Fibroblast of lung (primary cell): Measurements from ENCODE around the gene KLK6. TPM values are rescaled to one million over a fixed set of nuclear protein-coding genes. Genes with fewer than 3 reads are reported as not detected.

Experiments
- DNase-seq, 2 donors: peaks; one replicate each; pipeline versions ENCODE4 v3.0.0 to v3.0.0-alpha.2; 2010; ENCODE audit warnings: low read depth in 2 of 2
- H2AFZ ChIP-seq: 2 replicates; pipeline ENCODE4 v1.5.1; 2012; ENCODE audit warnings: low read length, control low read depth, inconsistent platforms
- H3K27ac ChIP-seq: 2 replicates; pipeline ENCODE4 v1.5.1; 2011; ENCODE audit warnings: low read length, control low read depth; ENCODE audit not compliant: insufficient read depth
- H3K27me3 ChIP-seq: 2 replicates; pipeline ENCODE4 v1.5.1; 2011; ENCODE audit warnings: mild to moderate bottlenecking, low read length; ENCODE audit not compliant: control insufficient read depth, insufficient read depth
- H3K36me3 ChIP-seq: 2 replicates; pipeline ENCODE4 v1.5.1; 2011; ENCODE audit warnings: low read length; ENCODE audit not compliant: control insufficient read depth, insufficient read depth
- H3K4me1 ChIP-seq: 2 replicates; pipeline ENCODE4 v1.5.1; 2011; ENCODE audit warnings: low read length; ENCODE audit not compliant: control insufficient read depth, insufficient read depth; ENCODE audit errors: extremely low read depth
- H3K4me2 ChIP-seq: 2 replicates; pipeline ENCODE4 v1.5.1; 2011; ENCODE audit warnings: low read length, control low read depth; ENCODE audit not compliant: insufficient read depth; ENCODE audit errors: extremely low read depth
- H3K4me3 ChIP-seq, 4 experiments: fragments of 200-600 bp in 1 of 4; sonication (generic) in 1 of 4; replicated peaks in 1 of 4; 2 replicates each; pipeline ENCODE4 v1.5.1; 2011 to 2016; ENCODE audit warnings: low read length in 4 of 4, low read depth in 3 of 4, mild to moderate bottlenecking in 3 of 4, control low read depth in 2 of 4, inconsistent platforms in 1 of 4, mixed read lengths in 1 of 4; ENCODE audit not compliant: insufficient read depth in 1 of 4; ENCODE audit errors: control extremely low read depth in 1 of 4
- H3K79me2 ChIP-seq: 2 replicates; pipeline ENCODE4 v1.5.1; 2012; ENCODE audit warnings: mild to moderate bottlenecking, low read length, inconsistent platforms; ENCODE audit not compliant: control insufficient read depth, insufficient read depth
- H3K9ac ChIP-seq: 2 replicates; pipeline ENCODE4 v1.5.1; 2011; ENCODE audit warnings: mild to moderate bottlenecking, low read length, control low read depth; ENCODE audit not compliant: insufficient read depth
- H3K9me3 ChIP-seq: 2 replicates; pipeline ENCODE4 v1.5.1; 2012; ENCODE audit warnings: low read depth, low read length; ENCODE audit not compliant: control insufficient read depth, insufficient read depth
- H4K20me1 ChIP-seq: 2 replicates; pipeline ENCODE4 v1.5.1; 2011; ENCODE audit warnings: low read length; ENCODE audit not compliant: control insufficient read depth, insufficient read depth; ENCODE audit errors: extremely low read depth
- EZH2 ChIP-seq: IDR thresholded peaks from 2 replicates; pipeline ENCODE4 v1.5.1; 2012; ENCODE audit warnings: low read length, control low read depth, mild to moderate bottlenecking; ENCODE audit errors: missing control alignments
- polyA plus RNA-seq, 2 donors: library from polyadenylated mRNA; depleted of rRNA in 1 of 2; stranded (reverse) in 1 of 2; unstranded in 1 of 2; fragments of >200 nt; gene quantifications; 2 replicates each; pipeline ENCODE4 v1.2.1, GENCODE V29; 2011 to 2012; ENCODE audit warnings: missing spikeins in 1 of 2
- total RNA-seq: library from RNA; depleted of rRNA; stranded (reverse); fragments of >200 nt; gene quantifications from 2 replicates; pipeline ENCODE4 v1.2.1, GENCODE V29; 2014
- TF ChIP-seq, protein P1 (sequence below), 2 donors: IDR thresholded peaks in 1 of 2; conservative IDR thresholded peaks in 1 of 2; 1 replicate in 1 of 2; 2 replicates in 1 of 2; pipeline ENCODE4 v1.5.1; 2011 to 2012; ENCODE audit warnings: low read length in 2 of 2, control low read depth in 1 of 2, inconsistent platforms in 1 of 2, low read depth in 1 of 2, mild to moderate bottlenecking in 1 of 2

The KLK6 gene
- total and polyA plus RNA-seq, 2 donors (not counting 1 experiment from before 2014, with no cell fraction given), result not detected

DNA sequence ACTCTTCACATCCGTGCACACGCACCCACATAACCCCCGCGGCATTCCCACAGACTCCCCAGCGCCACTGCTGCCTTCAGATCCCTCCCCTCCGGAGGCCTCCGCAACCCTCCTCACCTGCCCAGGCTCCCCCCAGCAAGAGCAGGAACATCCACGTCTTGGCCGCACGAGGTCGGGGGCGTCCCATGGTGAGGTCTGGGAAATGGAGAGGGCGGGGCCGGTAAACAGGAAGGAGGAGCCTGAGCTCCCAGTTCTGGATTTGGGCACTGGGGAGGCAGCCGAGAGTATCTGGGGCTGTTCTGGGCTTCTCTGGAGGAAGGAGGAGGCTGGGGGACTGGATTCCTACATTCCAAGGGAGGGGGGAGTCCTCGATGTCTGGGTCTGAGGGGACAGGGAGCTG, 31.6 kb upstream of the KLK6 start:
- Histone ChIP-seq H3K4me3 (no peak overlapping the region), H3K27ac (no peak overlapping the region), H3K36me3 (no peaks in the 10 kb centered on the region), H3K9ac (no peak overlapping the region), H3K4me2 (no peak overlapping the region), H2AFZ (no peak overlapping the region), H3K9me3 (no peaks in the 10 kb centered on the region), H3K27me3 (no peaks in the 10 kb centered on the region), H4K20me1 (no peaks in the 10 kb centered on the region), H3K79me2 (no peaks in the 10 kb centered on the region), H3K4me1 (no peaks in the 10 kb centered on the region)
- TF ChIP-seq EZH2, result no peak
- TF ChIP-seq, protein P1, sequence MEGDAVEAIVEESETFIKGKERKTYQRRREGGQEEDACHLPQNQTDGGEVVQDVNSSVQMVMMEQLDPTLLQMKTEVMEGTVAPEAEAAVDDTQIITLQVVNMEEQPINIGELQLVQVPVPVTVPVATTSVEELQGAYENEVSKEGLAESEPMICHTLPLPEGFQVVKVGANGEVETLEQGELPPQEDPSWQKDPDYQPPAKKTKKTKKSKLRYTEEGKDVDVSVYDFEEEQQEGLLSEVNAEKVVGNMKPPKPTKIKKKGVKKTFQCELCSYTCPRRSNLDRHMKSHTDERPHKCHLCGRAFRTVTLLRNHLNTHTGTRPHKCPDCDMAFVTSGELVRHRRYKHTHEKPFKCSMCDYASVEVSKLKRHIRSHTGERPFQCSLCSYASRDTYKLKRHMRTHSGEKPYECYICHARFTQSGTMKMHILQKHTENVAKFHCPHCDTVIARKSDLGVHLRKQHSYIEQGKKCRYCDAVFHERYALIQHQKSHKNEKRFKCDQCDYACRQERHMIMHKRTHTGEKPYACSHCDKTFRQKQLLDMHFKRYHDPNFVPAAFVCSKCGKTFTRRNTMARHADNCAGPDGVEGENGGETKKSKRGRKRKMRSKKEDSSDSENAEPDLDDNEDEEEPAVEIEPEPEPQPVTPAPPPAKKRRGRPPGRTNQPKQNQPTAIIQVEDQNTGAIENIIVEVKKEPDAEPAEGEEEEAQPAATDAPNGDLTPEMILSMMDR (conservative IDR thresholded peaks at IDR 0.05 in 1 of 2, IDR thresholded peaks at IDR 0.05 in 1 of 2; ENCODE audit: low read depth in 1 of 2, low read length in 2 of 2), result no peak
- DNase-seq, result no peak

DNA sequence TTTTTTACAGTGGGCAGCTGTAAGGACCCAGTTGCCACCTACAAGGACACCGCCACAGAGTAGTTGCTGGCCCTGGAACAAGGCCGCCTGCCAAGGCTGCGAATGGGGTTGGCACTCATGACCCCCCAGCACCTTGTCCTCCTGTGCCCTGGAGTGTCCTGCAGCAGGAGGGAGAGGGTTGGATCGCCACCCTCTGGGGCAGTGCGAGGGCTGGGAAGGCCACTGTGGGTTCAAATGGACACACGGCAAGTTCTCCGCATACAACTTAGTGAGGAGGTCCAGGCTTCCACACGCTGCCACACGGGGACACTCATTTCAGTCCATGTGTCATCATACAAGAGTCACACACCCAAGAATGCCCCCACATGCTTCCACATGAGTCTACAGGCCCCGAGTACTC, 31.0 kb upstream of the KLK6 start:
- no peak for DNase-seq
- Histone ChIP-seq H3K27me3 (no peaks in the 10 kb centered on the region), H3K36me3 (no peaks in the 10 kb centered on the region), H3K4me2 (no peak overlapping the region), H2AFZ (no peak overlapping the region), H3K79me2 (no peaks in the 10 kb centered on the region), H3K4me3 (no peak overlapping the region), H4K20me1 (no peaks in the 10 kb centered on the region), H3K9ac (no peak overlapping the region), H3K9me3 (no peaks in the 10 kb centered on the region), H3K4me1 (no peaks in the 10 kb centered on the region), H3K27ac (no peak overlapping the region)
- TF ChIP-seq EZH2, result no peak
- TF ChIP-seq, protein P1 (conservative IDR thresholded peaks at IDR 0.05 in 1 of 2, IDR thresholded peaks at IDR 0.05 in 1 of 2; ENCODE audit: low read depth in 1 of 2, low read length in 2 of 2), result no peak

DNA sequence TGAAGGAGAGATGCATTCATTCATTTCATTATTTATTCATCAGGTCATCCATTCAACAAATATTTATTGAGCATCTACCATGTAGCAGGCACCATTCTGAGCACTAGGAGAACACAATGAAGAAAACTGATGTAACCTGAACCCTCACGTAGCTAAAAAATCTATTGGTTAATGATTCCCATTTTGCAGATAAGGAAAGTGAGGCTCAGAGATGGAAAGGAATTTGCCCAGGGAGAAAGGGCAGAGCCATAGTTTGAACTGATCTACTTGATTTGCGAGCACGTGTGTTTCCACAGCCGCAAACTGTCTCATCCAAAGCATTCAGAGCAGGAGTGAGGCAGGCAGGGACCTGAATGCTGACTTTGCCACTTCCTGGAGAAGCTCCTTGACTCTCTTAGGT, 29.3 kb upstream of the KLK6 start:
- Histone ChIP-seq H3K36me3 (no peaks in the 10 kb centered on the region), H3K27me3 (no peaks in the 10 kb centered on the region), H3K9me3 (no peaks in the 10 kb centered on the region), H3K4me2 (no peak overlapping the region), H3K79me2 (no peaks in the 10 kb centered on the region), H4K20me1 (no peaks in the 10 kb centered on the region), H3K9ac (no peak overlapping the region), H3K4me1 (no peaks in the 10 kb centered on the region), H2AFZ (no peak overlapping the region), H3K27ac (no peak overlapping the region), H3K4me3 (no peak overlapping the region)
- DNase-seq, result no peak
- TF ChIP-seq, protein P1 (conservative IDR thresholded peaks at IDR 0.05 in 1 of 2, IDR thresholded peaks at IDR 0.05 in 1 of 2; ENCODE audit: low read depth in 1 of 2, low read length in 2 of 2), result no peak
- no peak for TF ChIP-seq EZH2
